Natural killer cell (primary cell): ENCODE data around the gene EPHB2. TPM values are rescaled to one million over a fixed set of nuclear protein-coding genes. Genes with fewer than 3 reads are reported as not detected.

Source experiments
- ATAC-seq, 3 donors: fragments of 150-1000 bp in 2 of 3; fragments of 200-7000 bp in 1 of 3; cut with Tn5 transposase; 1 replicate in 1 of 3; 2 replicates in 2 of 3; pipeline ENCODE4 v1.10.0; 2021; ENCODE audit warnings: mild to moderate bottlenecking in 2 of 3, moderate library complexity in 2 of 3
- DNase-seq, 2 donors: peaks; one replicate each; pipeline versions ENCODE4 v3.0.0 to v3.0.0-alpha.2; 2013 to 2021; ENCODE audit warnings: mixed read lengths in 1 of 2
- H3K27ac ChIP-seq: one replicate; pipeline ENCODE4 v1.5.1; 2013; ENCODE audit warnings: mild to moderate bottlenecking, low read length
- H3K27me3 ChIP-seq: one replicate; pipeline ENCODE4 v1.6.1; 2013; ENCODE audit warnings: low read length; ENCODE audit not compliant: control insufficient read depth, insufficient read depth
- H3K36me3 ChIP-seq: one replicate; pipeline ENCODE4 v1.6.1; 2013; ENCODE audit warnings: low read length; ENCODE audit not compliant: control insufficient read depth, insufficient read depth
- H3K4me1 ChIP-seq: one replicate; pipeline ENCODE4 v1.6.1; 2013; ENCODE audit warnings: low read length; ENCODE audit not compliant: control insufficient read depth, insufficient read depth
- H3K4me3 ChIP-seq: one replicate; pipeline ENCODE4 v1.5.1; 2013; ENCODE audit warnings: low read length
- H3K9me3 ChIP-seq: one replicate; pipeline ENCODE4 v1.6.1; 2013; ENCODE audit warnings: low read length; ENCODE audit not compliant: control insufficient read depth, insufficient read depth
- H3K27ac Mint-ChIP-seq, 2 donors: one replicate each; pipeline ENCODE4 v1.8.0; 2022; ENCODE audit warnings: mild to moderate bottlenecking in 2 of 2, mixed read lengths in 2 of 2, moderate library complexity in 1 of 2
- H3K27me3 Mint-ChIP-seq, 2 donors: one replicate each; pipeline ENCODE4 v1.8.0; 2022; ENCODE audit warnings: low read depth in 2 of 2, mixed read lengths in 2 of 2
- H3K36me3 Mint-ChIP-seq: one replicate; pipeline ENCODE4 v1.8.0; 2022; ENCODE audit warnings: mixed read lengths
- H3K4me1 Mint-ChIP-seq, 2 donors: one replicate each; pipeline ENCODE4 v1.8.0; 2022; ENCODE audit warnings: mixed read lengths in 2 of 2
- H3K4me3 Mint-ChIP-seq: one replicate; pipeline ENCODE4 v1.8.0; 2022; ENCODE audit warnings: mild to moderate bottlenecking, moderate library complexity, mixed read lengths
- H3K9me3 Mint-ChIP-seq, 2 donors: one replicate each; pipeline ENCODE4 v1.8.0; 2022; ENCODE audit warnings: mixed read lengths in 2 of 2
- WGBS: methylation state at CpG from one replicate; pipeline ENCODE4 v1.1.7; 2013; ENCODE audit warnings: missing lambda C conversion rate; ENCODE audit not compliant: insufficient coverage; 5-methylcytosine and 5-hydroxymethylcytosine counted together
- intact Hi-C: fragments of 100-400 bp; cut with micrococcal nuclease; formaldehyde crosslinking; loops from one replicate; pipeline ENCODE4 v1.14.2; 2022
- total RNA-seq, 4 donors: library from RNA; stranded (reverse); fragments of 120-200 nt in 1 of 4; gene quantifications; one replicate each; pipeline versions ENCODE4 v1.2.3 to v1.2.4, GENCODE V29; 2013 to 2022
- TF ChIP-seq, protein P1 (sequence below): fragments of 200-600 bp; IDR thresholded peaks from one replicate; pipeline ENCODE4 v1.8.0; 2022; ENCODE audit warnings: antibody characterized with exemption

The EPHB2 gene
- total RNA-seq, 3 donors from 2014 or later (not counting 1 experiment from before 2014, with no cell fraction given), result 0.14 to 0.23 TPM; not detected in 1

DNA sequence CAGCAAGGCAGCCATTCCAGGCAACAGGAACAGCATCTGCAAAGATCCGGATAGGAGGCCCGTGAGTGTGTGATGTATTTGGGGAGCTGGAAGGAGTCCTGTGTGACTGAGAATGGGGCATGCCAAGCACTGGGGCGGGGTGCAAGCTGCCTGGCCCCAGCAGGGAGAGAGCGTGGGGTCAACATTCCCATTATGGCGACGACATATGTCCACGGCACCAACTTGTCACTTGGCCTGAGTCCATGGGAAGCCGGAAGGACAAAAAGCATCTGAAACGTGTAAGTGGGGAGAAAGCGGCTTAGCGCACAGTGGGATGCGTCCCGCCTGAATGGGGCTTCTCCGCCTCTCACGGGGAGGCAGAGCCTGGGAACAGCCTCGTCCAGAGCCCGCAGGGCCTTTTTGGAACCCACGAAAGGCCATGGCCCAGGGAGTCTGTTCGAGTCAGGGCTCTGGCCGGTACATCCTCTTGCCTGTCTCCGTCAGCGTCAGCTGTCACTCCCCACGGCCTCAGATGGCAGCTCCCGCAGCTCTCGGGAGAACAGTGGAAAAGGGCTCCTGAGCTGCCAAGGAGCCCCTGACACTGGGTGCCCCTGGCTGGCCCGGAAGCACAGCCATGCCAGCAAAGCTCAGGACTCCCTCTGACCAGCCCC, 12.4 kb downstream of the EPHB2 start:
- H3K36me3 ChIP-seq, result no peaks in the 10 kb centered on the region
- 84% methylated on average over 26 of the region's 26 CpGs for WGBS

DNA sequence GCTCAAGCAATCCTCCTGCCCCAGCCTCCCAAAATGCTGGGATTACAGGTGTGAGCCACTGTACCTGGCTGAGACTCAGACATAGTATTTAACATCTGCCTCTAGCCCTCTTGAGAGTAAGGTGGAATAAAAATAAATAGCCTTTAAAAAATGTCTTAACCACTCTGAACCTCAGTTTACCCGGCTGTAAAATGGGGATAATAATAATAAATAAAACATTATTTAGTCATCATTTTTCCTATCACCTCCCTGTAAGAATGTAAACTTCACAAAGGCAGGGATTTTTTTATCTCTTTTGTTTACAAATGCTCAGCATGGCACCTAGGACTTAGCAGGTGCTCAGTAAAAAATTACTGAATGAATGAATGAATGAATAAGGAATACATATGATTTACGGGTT, 17.2 kb downstream of the EPHB2 start:
- no peaks in the 10 kb centered on the region for H3K27me3 ChIP-seq
- H3K4me1 Mint-ChIP-seq, result no peaks in the 10 kb centered on the region
- H3K4me1 ChIP-seq, result no peaks in the 10 kb centered on the region
- no peak for ATAC-seq
- no peaks in the 10 kb centered on the region for H3K36me3 ChIP-seq
- no peaks in the 10 kb centered on the region for H3K9me3 ChIP-seq
- no peak overlapping the region for H3K4me3 ChIP-seq
- no peak for DNase-seq
- H3K27me3 Mint-ChIP-seq, result peaks cover under 1 to 15% of the 10 kb centered on the region in 2 donors
- H3K4me3 Mint-ChIP-seq, result no peak overlapping the region
- TF ChIP-seq, protein P1, sequence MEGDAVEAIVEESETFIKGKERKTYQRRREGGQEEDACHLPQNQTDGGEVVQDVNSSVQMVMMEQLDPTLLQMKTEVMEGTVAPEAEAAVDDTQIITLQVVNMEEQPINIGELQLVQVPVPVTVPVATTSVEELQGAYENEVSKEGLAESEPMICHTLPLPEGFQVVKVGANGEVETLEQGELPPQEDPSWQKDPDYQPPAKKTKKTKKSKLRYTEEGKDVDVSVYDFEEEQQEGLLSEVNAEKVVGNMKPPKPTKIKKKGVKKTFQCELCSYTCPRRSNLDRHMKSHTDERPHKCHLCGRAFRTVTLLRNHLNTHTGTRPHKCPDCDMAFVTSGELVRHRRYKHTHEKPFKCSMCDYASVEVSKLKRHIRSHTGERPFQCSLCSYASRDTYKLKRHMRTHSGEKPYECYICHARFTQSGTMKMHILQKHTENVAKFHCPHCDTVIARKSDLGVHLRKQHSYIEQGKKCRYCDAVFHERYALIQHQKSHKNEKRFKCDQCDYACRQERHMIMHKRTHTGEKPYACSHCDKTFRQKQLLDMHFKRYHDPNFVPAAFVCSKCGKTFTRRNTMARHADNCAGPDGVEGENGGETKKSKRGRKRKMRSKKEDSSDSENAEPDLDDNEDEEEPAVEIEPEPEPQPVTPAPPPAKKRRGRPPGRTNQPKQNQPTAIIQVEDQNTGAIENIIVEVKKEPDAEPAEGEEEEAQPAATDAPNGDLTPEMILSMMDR, result no peak
- H3K27ac ChIP-seq, result no peak overlapping the region
- H3K27ac Mint-ChIP-seq, result no peak overlapping the region
- WGBS, result 88% methylated on average over 1 of the region's 2 CpGs
- intact Hi-C loops, result no loop called here
- H3K9me3 Mint-ChIP-seq, result no peaks in the 10 kb centered on the region
- H3K36me3 Mint-ChIP-seq, result no peaks in the 10 kb centered on the region

More for the DNA sequence above, 12.4 kb downstream of the EPHB2 start:
- intact Hi-C loops, result no loop called here
- Histone ChIP-seq H3K27me3 (no peaks in the 10 kb centered on the region), H3K4me3 (no peak overlapping the region), H3K9me3 (no peaks in the 10 kb centered on the region), H3K27ac (no peak overlapping the region), H3K4me1 (no peaks in the 10 kb centered on the region)
- DNase-seq (no peak), ATAC-seq (no peak)
- Mint-ChIP-seq H3K9me3 (no peaks in the 10 kb centered on the region), H3K4me1 (no peaks in the 10 kb centered on the region), H3K27ac (no peak overlapping the region), H3K36me3 (no peaks in the 10 kb centered on the region), H3K4me3 (no peak overlapping the region), H3K27me3 (peaks cover 7 to 18% of the 10 kb centered on the region in 2 donors)
- TF ChIP-seq, protein P1, result no peak

DNA sequence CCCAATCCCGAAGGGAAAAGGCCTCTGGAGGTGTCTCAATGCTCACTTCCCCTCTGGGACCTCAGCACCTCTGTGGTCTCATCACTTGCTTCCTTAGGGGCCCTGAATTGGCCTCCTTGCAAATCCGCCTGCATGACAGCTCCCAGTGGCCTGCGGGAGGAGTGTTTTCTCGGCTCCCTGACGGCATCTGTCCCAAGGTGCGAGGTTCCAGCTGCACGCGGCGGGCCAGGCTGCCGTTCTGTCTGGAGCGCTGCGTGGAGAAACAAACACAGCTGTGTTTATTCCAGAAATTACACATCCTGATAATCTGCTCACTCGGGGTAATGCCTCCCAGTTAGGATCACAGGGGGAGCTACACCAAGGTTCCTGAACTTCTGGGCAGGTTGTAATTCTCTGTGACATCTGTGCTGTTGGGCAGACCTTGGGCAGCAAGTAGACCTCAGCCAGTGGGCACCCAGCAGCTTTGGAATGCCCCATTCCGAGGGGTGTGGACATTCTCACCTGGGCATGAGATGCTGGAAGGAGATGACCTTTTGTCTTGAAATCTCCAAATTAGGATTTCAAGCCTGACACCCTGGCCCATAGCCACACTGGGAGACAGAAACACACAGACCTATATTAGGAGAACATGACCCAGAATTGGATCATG, 18.2 kb downstream of the EPHB2 start:
- no peaks in the 10 kb centered on the region for H3K36me3 ChIP-seq
- H3K27me3 ChIP-seq, result no peaks in the 10 kb centered on the region
- ATAC-seq (no peak), DNase-seq (no peak)
- no peaks in the 10 kb centered on the region for H3K4me1 ChIP-seq
- H3K4me3 Mint-ChIP-seq, result no peak overlapping the region
- no peak overlapping the region for H3K4me3 ChIP-seq
- H3K9me3 ChIP-seq, result no peaks in the 10 kb centered on the region
- peaks cover 0 to 15% of the 10 kb centered on the region in 2 donors for H3K27me3 Mint-ChIP-seq
- TF ChIP-seq, protein P1, result no peak
- H3K36me3 Mint-ChIP-seq, result no peaks in the 10 kb centered on the region
- H3K27ac ChIP-seq, result no peak overlapping the region
- no peak overlapping the region for H3K27ac Mint-ChIP-seq
- intact Hi-C loops, result no loop called here
- H3K4me1 Mint-ChIP-seq, result no peaks in the 10 kb centered on the region
- no peaks in the 10 kb centered on the region for H3K9me3 Mint-ChIP-seq
- WGBS, result 88% methylated on average over 14 of the region's 14 CpGs
